Prostate gland (tissue), 2 donors: ENCODE data around the gene LCN12.

ENCODE experiments used
- POLR2A ChIP-seq: fragments of 450-650 bp; IDR thresholded peaks from one replicate; pipeline ENCODE4 v1.6.1; 2016; ENCODE audit warnings: antibody characterized with exemption, mild to moderate bottlenecking
- POLR2AphosphoS5 ChIP-seq: sonication (generic); formaldehyde crosslinking; IDR thresholded peaks from one replicate; pipeline ENCODE4 v1.6.1; 2017; ENCODE audit warnings: antibody characterized with exemption
- TF ChIP-seq, protein P1 (sequence below), 4 experiments: fragments of 200-600 bp in 2 of 4; fragments of 450-650 bp in 2 of 4; sonication (generic) in 2 of 4; IDR thresholded peaks; 1 replicate in 3 of 4; 2 replicates in 1 of 4; pipeline ENCODE4 v1.5.1; 2016 to 2019; ENCODE audit warnings: antibody characterized with exemption in 4 of 4, mild to moderate bottlenecking in 2 of 4, moderate library complexity in 2 of 4

DNA sequence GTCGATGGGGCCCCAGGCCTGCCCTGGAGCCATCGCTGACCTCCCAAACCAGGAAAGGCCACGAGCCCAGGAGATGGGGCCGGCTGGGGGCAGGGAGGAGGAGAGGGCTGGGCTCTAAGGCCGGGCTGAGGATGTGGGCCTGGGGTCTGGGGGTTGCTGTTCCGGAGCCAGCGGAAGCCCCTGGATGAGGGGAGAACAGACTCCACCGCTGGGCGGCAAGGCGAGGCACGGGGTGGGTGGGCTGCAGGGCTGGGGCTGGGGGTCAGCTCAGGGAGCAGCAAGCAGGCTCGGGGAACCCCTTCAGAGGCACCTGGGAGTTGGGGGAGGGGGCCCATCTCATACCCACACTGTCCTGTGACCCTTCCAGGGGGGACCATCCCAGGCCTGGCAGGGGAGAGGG lies 11.7 kb downstream of the LCN12 start:
- no peak for TF ChIP-seq POLR2AphosphoS5
- TF ChIP-seq, protein P1, sequence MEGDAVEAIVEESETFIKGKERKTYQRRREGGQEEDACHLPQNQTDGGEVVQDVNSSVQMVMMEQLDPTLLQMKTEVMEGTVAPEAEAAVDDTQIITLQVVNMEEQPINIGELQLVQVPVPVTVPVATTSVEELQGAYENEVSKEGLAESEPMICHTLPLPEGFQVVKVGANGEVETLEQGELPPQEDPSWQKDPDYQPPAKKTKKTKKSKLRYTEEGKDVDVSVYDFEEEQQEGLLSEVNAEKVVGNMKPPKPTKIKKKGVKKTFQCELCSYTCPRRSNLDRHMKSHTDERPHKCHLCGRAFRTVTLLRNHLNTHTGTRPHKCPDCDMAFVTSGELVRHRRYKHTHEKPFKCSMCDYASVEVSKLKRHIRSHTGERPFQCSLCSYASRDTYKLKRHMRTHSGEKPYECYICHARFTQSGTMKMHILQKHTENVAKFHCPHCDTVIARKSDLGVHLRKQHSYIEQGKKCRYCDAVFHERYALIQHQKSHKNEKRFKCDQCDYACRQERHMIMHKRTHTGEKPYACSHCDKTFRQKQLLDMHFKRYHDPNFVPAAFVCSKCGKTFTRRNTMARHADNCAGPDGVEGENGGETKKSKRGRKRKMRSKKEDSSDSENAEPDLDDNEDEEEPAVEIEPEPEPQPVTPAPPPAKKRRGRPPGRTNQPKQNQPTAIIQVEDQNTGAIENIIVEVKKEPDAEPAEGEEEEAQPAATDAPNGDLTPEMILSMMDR (IDR thresholded peaks at IDR 0.05): no peak
- no peak for TF ChIP-seq POLR2A
